GM12873 (cell line): Measurements from ENCODE around the gene ETV6.

Experiments used
- TF ChIP-seq, protein P1 (sequence below): IDR thresholded peaks from 2 replicates; pipeline ENCODE4 v1.5.1; 2012; ENCODE audit warnings: low read depth, mild to moderate bottlenecking, moderate library complexity, low read length, control low read depth; ENCODE audit not compliant: insufficient read depth; ENCODE audit errors: missing control alignments

ETV6 gene

DNA sequence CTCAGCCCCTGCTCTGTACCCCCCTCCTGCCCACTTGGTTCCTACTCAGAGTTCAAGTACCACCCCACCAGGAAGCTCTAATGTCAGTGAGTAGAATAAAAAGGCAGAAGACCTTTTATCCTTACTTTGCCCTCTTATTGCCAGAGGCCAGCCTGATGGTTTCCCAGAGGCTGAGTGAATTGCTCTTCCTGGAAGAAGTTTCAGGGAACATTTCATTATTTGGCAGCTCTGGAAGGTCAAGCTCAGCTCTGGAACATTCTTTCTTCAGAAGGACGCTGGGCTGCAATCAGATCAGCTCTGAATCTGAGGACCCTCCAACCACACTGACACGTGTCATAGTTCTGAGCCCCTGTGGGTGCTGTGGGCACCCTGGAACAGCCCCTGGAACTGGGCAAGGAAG, 188.9 kb downstream of the ETV6 start:
- TF ChIP-seq, protein P1, sequence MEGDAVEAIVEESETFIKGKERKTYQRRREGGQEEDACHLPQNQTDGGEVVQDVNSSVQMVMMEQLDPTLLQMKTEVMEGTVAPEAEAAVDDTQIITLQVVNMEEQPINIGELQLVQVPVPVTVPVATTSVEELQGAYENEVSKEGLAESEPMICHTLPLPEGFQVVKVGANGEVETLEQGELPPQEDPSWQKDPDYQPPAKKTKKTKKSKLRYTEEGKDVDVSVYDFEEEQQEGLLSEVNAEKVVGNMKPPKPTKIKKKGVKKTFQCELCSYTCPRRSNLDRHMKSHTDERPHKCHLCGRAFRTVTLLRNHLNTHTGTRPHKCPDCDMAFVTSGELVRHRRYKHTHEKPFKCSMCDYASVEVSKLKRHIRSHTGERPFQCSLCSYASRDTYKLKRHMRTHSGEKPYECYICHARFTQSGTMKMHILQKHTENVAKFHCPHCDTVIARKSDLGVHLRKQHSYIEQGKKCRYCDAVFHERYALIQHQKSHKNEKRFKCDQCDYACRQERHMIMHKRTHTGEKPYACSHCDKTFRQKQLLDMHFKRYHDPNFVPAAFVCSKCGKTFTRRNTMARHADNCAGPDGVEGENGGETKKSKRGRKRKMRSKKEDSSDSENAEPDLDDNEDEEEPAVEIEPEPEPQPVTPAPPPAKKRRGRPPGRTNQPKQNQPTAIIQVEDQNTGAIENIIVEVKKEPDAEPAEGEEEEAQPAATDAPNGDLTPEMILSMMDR = no peak

DNA sequence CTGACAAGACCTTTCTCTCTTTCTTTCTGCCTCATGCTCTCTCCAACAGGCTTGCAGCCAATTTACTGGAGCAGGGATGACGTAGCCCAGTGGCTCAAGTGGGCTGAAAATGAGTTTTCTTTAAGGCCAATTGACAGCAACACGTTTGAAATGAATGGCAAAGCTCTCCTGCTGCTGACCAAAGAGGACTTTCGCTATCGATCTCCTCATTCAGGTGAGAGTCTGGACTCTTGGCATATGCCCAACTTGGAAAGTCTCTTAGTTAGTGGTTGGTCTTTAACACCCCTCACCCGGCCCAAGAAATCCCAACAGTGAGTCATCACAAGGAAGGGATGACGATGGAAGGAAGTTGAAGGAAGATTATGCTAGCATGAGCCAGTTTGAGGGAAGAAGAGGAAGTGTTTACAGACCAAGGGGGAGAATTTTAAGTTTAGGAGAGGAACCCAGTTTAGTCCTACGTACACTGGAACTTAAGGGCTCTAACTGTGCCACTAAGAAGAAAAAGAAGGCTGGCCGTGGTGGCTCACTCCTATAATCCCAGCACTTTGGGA, 189.7 kb downstream of the ETV6 start:
- TF ChIP-seq, protein P1 = no peak

GRCh38 chr12:11840366-11840765, 190.9 kb downstream of the ETV6 start:
- TF ChIP-seq, protein P1 = no peak

DNA sequence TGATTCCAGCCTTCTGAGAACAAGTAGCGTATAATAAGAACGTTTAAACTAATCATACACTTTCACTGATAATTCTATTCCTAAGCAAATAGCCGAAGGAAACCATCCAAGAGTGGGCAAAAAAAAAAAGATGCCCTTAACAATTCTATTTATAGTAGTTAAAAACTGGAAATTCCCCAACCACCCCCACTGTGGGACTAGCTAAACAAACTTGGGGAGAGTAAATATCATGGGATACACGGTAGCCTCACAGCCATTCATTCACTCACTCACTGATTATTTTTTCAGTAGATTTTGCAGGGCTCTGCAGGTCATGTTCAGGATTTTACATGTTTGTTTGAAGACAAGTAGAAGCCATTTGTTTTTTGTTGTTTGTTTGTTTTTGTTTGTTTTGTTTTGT, 197.0 kb downstream of the ETV6 start:
- TF ChIP-seq, protein P1 = no peak

DNA sequence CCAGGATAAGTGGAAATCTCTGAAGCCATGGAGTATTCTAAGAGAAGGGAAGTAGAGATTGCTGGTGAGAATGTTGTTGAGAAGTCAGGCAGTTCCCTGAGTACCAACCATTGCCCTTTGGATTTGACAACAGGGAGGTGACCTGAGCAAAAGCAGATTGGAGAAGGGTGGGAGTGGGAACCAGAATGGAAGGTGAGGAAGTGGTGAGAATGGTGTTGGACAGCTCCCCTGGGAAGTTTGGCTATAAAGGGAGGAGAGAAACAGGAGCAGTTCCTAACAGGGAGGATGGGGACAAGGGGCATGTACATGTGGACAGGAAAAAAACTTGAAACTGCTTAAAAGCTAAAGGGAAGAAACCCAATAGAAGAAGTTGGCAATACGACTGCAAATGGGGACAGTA, 198.1 kb downstream of the ETV6 start:
- TF ChIP-seq, protein P1 = no peak

GRCh38 chr12:11849757-11850504, 200.5 kb downstream of the ETV6 start:
- TF ChIP-seq, protein P1 = no peak

DNA sequence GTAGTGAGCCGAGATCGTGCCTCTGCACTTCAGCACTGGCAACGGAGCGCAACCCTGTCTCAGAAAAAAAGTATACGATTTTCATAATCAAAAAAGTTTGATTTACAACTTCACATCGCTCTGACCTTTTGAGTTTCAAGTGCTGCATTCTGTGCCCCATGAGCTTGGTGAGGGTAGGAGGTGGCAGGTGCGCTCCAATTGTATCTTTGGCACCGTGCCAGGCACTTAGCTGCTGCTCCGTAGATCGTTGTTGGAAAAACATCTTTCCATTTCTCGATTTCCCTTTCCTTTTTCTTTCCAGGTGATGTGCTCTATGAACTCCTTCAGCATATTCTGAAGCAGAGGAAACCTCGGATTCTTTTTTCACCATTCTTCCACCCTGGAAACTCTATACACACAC, 203.7 kb downstream of the ETV6 start:
- TF ChIP-seq, protein P1 = no peak
